Effector memory CD4-positive, alpha-beta T cell (primary cell): ENCODE data around the gene RAPGEF1.

Experiments used
- DNase-seq, 3 donors: peaks; one replicate each; pipeline ENCODE4 v3.0.0-alpha.2; 2020
- H3K27ac ChIP-seq: 2 replicates; pipeline ENCODE4 v1.7.0; 2013; ENCODE audit warnings: mild to moderate bottlenecking, low read length, moderate library complexity; ENCODE audit not compliant: insufficient read depth, poor library complexity, severe bottlenecking
- H3K27me3 ChIP-seq: replicated peaks from 2 replicates; pipeline ENCODE4 v1.7.0; 2013; ENCODE audit warnings: mild to moderate bottlenecking, low read length; ENCODE audit not compliant: insufficient read depth, control insufficient read depth, poor library complexity, severe bottlenecking
- H3K36me3 ChIP-seq: 2 replicates; pipeline ENCODE4 v1.7.0; 2013; ENCODE audit warnings: mild to moderate bottlenecking, low read length, moderate library complexity; ENCODE audit not compliant: control insufficient read depth, insufficient read depth
- H3K4me1 ChIP-seq: 2 replicates; pipeline ENCODE4 v1.7.0; 2013; ENCODE audit warnings: low read length, mild to moderate bottlenecking; ENCODE audit not compliant: control insufficient read depth, insufficient read depth, poor library complexity, severe bottlenecking
- H3K4me3 ChIP-seq: 2 replicates; pipeline ENCODE4 v1.7.0; 2013; ENCODE audit warnings: low read length, low read depth, mild to moderate bottlenecking; ENCODE audit not compliant: insufficient read depth, poor library complexity, severe bottlenecking
- H3K9me3 ChIP-seq: 2 replicates; pipeline ENCODE4 v1.7.0; 2013; ENCODE audit warnings: mild to moderate bottlenecking, low read length, moderate library complexity; ENCODE audit not compliant: control insufficient read depth

RAPGEF1 gene

GRCh38 chr9:131585375-131585774 is 154.5 kb downstream of the RAPGEF1 start:
- H3K27ac ChIP-seq, result peak overlapping the region; percentile 42

GRCh38 chr9:131584858-131585257 is 155.0 kb downstream of the RAPGEF1 start:
- Histone ChIP-seq H3K9me3 (no peaks in the 10 kb centered on the region), H3K4me1 (peaks cover 17% of the 10 kb centered on the region), H3K27me3 (no peaks in the 10 kb centered on the region), H3K4me3 (no peak overlapping the region), H3K36me3 (peaks cover 70% of the 10 kb centered on the region), H3K27ac (peak overlapping the region; percentile 42)
- no peak for DNase-seq

More at GRCh38 chr9:131585375-131585774, 154.5 kb downstream of the RAPGEF1 start:
- peaks cover 19% of the 10 kb centered on the region for H3K4me1 ChIP-seq
- peaks cover 65% of the 10 kb centered on the region for H3K36me3 ChIP-seq
- no peak overlapping the region for H3K4me3 ChIP-seq
- DNase-seq, result peak; percentile 27 to 47 (median 32)
- no peaks in the 10 kb centered on the region for H3K27me3 ChIP-seq
- H3K9me3 ChIP-seq, result no peaks in the 10 kb centered on the region

- H3K27me3 ChIP-seq, result no peaks in the 10 kb centered on the region
- H3K27ac ChIP-seq, result peak overlapping the region; percentile 42
- H3K36me3 ChIP-seq, result peaks cover 72% of the 10 kb centered on the region
- H3K4me3 ChIP-seq, result no peak overlapping the region
- H3K9me3 ChIP-seq, result no peaks in the 10 kb centered on the region
- H3K4me1 ChIP-seq, result peaks cover 21% of the 10 kb centered on the region
- DNase-seq, result no peak
Observed at GRCh38 chr9:131583836-131584555, 155.9 kb downstream of the RAPGEF1 start.

- H3K36me3 ChIP-seq, result peaks cover 67% of the 10 kb centered on the region
Observed at GRCh38 chr9:131583337-131583645, 156.6 kb downstream of the RAPGEF1 start.

GRCh38 chr9:131582466-131583336 is 157.2 kb downstream of the RAPGEF1 start:
- Histone ChIP-seq H3K36me3 (peaks cover 65% of the 10 kb centered on the region), H3K4me1 (peaks cover 34% of the 10 kb centered on the region), H3K27me3 (no peaks in the 10 kb centered on the region), H3K27ac (no peak overlapping the region), H3K9me3 (no peaks in the 10 kb centered on the region), H3K4me3 (no peak overlapping the region)
- DNase-seq, result no peak

More at GRCh38 chr9:131583337-131583645, 156.6 kb downstream of the RAPGEF1 start:
- H3K9me3 ChIP-seq, result no peaks in the 10 kb centered on the region
- H3K4me1 ChIP-seq, result peaks cover 28% of the 10 kb centered on the region
- no peak overlapping the region for H3K4me3 ChIP-seq
- H3K27me3 ChIP-seq, result no peaks in the 10 kb centered on the region
- H3K27ac ChIP-seq, result no peak overlapping the region
- no peak for DNase-seq

- Histone ChIP-seq H3K9me3 (no peaks in the 10 kb centered on the region), H3K4me1 (peaks cover 34% of the 10 kb centered on the region), H3K4me3 (no peak overlapping the region), H3K27me3 (no peaks in the 10 kb centered on the region), H3K36me3 (peaks cover 61% of the 10 kb centered on the region), H3K27ac (no peak overlapping the region)
- no peak for DNase-seq
Observed at GRCh38 chr9:131582056-131582455, 157.8 kb downstream of the RAPGEF1 start.

- DNase-seq, result no peak
- H3K4me3 ChIP-seq, result no peak overlapping the region
- no peaks in the 10 kb centered on the region for H3K27me3 ChIP-seq
- no peak overlapping the region for H3K27ac ChIP-seq
- H3K4me1 ChIP-seq, result peaks cover 27% of the 10 kb centered on the region
- no peaks in the 10 kb centered on the region for H3K9me3 ChIP-seq
- peaks cover 70% of the 10 kb centered on the region for H3K36me3 ChIP-seq
Observed at GRCh38 chr9:131580358-131580757, 159.5 kb downstream of the RAPGEF1 start.

- Histone ChIP-seq H3K27ac (no peak overlapping the region), H3K4me3 (no peak overlapping the region), H3K4me1 (peaks cover 21% of the 10 kb centered on the region), H3K27me3 (no peaks in the 10 kb centered on the region), H3K36me3 (peaks cover 72% of the 10 kb centered on the region), H3K9me3 (no peaks in the 10 kb centered on the region)
- no peak for DNase-seq
Observed at GRCh38 chr9:131579789-131580211, 160.1 kb downstream of the RAPGEF1 start.

GRCh38 chr9:131578731-131579504 is 161.0 kb downstream of the RAPGEF1 start:
- H3K4me3 ChIP-seq, result peak overlapping the region; percentile 4
- H3K36me3 ChIP-seq, result peaks cover 65% of the 10 kb centered on the region
- H3K9me3 ChIP-seq, result no peaks in the 10 kb centered on the region
- peak overlapping the region; percentile 66 for H3K27ac ChIP-seq
- DNase-seq, result peak; percentile 8 to 21 (median 16)
- H3K27me3 ChIP-seq, result no peaks in the 10 kb centered on the region
- peaks cover 17% of the 10 kb centered on the region for H3K4me1 ChIP-seq
